Activated naive CD8-positive, alpha-beta T cell treated with anti-CD3 and anti-CD28 coated beads for 36 hours (primary cell): Measurements from ENCODE around the gene ATXN8OS. TPM values are rescaled to one million over a fixed set of nuclear protein-coding genes. Genes with fewer than 3 reads are reported as not detected.
A peak's percentile ranks its signal among the peaks of the same experiment; 100 is the strongest.
"Not testable (repeated sequence)": the region's sequence is repeated elsewhere in the genome, so short reads cannot be mapped to it uniquely, and the experiment has no call there.

Source experiments
- DNase-seq: peaks from one replicate; pipeline ENCODE4 v3.0.0; 2021
- H3K27ac Mint-ChIP-seq: one replicate; pipeline ENCODE4 v1.8.0; 2022; ENCODE audit warnings: mild to moderate bottlenecking, moderate library complexity, mixed read lengths
- H3K27me3 Mint-ChIP-seq: one replicate; pipeline ENCODE4 v1.8.0; 2022; ENCODE audit warnings: mild to moderate bottlenecking, mixed read lengths
- H3K36me3 Mint-ChIP-seq: one replicate; pipeline ENCODE4 v1.8.0; 2021; ENCODE audit warnings: mild to moderate bottlenecking, mixed read lengths
- H3K4me1 Mint-ChIP-seq: one replicate; pipeline ENCODE4 v1.8.0; 2021; ENCODE audit warnings: mixed read lengths
- H3K4me3 Mint-ChIP-seq: one replicate; pipeline ENCODE4 v1.8.0; 2022; ENCODE audit warnings: mild to moderate bottlenecking, moderate library complexity, mixed read lengths
- H3K9me3 Mint-ChIP-seq: one replicate; pipeline ENCODE4 v1.8.0; 2022; ENCODE audit warnings: mixed read lengths
- total RNA-seq, 2 experiments: library from RNA; stranded (reverse); gene quantifications; one replicate each; pipeline ENCODE4 v1.2.3, GENCODE V29; 2021

The ATXN8OS gene
- not detected for total RNA-seq

- peaks cover 3% of the 10 kb centered on the region for H3K27me3 Mint-ChIP-seq
- no peak within 1 kb of the TSS for H3K27ac Mint-ChIP-seq
- H3K9me3 Mint-ChIP-seq: peaks cover 3% of the 10 kb centered on the region
- DNase-seq: peak; percentile 0
- no peaks in the 10 kb centered on the region for H3K36me3 Mint-ChIP-seq
- no peak within 1 kb of the TSS for H3K4me3 Mint-ChIP-seq
- H3K4me1 Mint-ChIP-seq: no peaks in the 10 kb centered on the region
These were observed at the start of gene ATXN8OS for GRCh38 chr13:70107498-70108281. ATXN8OS (plus strand) TSS chr13:70107826.

GRCh38 chr13:70080012-70080411, 27.6 kb upstream of the ATXN8OS start:
- Mint-ChIP-seq H3K9me3 (peaks cover 6% of the 10 kb centered on the region), H3K27ac (no peak overlapping the region), H3K4me3 (no peak overlapping the region), H3K27me3 (no peaks in the 10 kb centered on the region), H3K36me3 (no peaks in the 10 kb centered on the region), H3K4me1 (no peaks in the 10 kb centered on the region)
- no peak for DNase-seq

- Mint-ChIP-seq H3K9me3 (peaks cover 8% of the 10 kb centered on the region), H3K27ac (no peak overlapping the region), H3K4me1 (no peaks in the 10 kb centered on the region), H3K36me3 (no peaks in the 10 kb centered on the region), H3K4me3 (no peak overlapping the region), H3K27me3 (no peaks in the 10 kb centered on the region)
- no peak for DNase-seq
These were observed 20.4 kb upstream of the ATXN8OS start for GRCh38 chr13:70087247-70087646.

- Mint-ChIP-seq H3K9me3 (peaks cover 8% of the 10 kb centered on the region), H3K27me3 (no peaks in the 10 kb centered on the region), H3K4me3 (no peak overlapping the region), H3K4me1 (no peaks in the 10 kb centered on the region), H3K27ac (no peak overlapping the region), H3K36me3 (no peaks in the 10 kb centered on the region)
- no peak for DNase-seq
These were observed 18.7 kb upstream of the ATXN8OS start for GRCh38 chr13:70088926-70089325.

GRCh38 chr13:70090036-70090723, 17.4 kb upstream of the ATXN8OS start:
- Mint-ChIP-seq H3K27ac (no peak overlapping the region), H3K4me1 (no peaks in the 10 kb centered on the region), H3K9me3 (peaks cover 6% of the 10 kb centered on the region), H3K4me3 (no peak overlapping the region), H3K27me3 (no peaks in the 10 kb centered on the region), H3K36me3 (no peaks in the 10 kb centered on the region)
- no peak for DNase-seq

- Mint-ChIP-seq H3K27me3 (no peaks in the 10 kb centered on the region), H3K27ac (no peak overlapping the region), H3K4me1 (no peaks in the 10 kb centered on the region), H3K9me3 (no peaks in the 10 kb centered on the region), H3K36me3 (no peaks in the 10 kb centered on the region), H3K4me3 (no peak overlapping the region)
- DNase-seq: no peak
These were observed 9.0 kb upstream of the ATXN8OS start for GRCh38 chr13:70098669-70099068.

GRCh38 chr13:70104481-70104880, 3.1 kb upstream of the ATXN8OS start:
- no peak for DNase-seq
- H3K4me3 Mint-ChIP-seq: no peak overlapping the region
- no peak overlapping the region for H3K27ac Mint-ChIP-seq
- H3K9me3 Mint-ChIP-seq: no peaks in the 10 kb centered on the region
- H3K36me3 Mint-ChIP-seq: no peaks in the 10 kb centered on the region
- H3K4me1 Mint-ChIP-seq: no peaks in the 10 kb centered on the region
- H3K27me3 Mint-ChIP-seq: peaks cover 3% of the 10 kb centered on the region

- H3K36me3 Mint-ChIP-seq: no peaks in the 10 kb centered on the region
- H3K9me3 Mint-ChIP-seq: peaks cover 3% of the 10 kb centered on the region
- no peak overlapping the region for H3K4me3 Mint-ChIP-seq
- no peak for DNase-seq
- H3K27ac Mint-ChIP-seq: no peak overlapping the region
- H3K4me1 Mint-ChIP-seq: no peaks in the 10 kb centered on the region
- H3K27me3 Mint-ChIP-seq: peaks cover 3% of the 10 kb centered on the region
These were observed 515 bp upstream of the ATXN8OS start for GRCh38 chr13:70107125-70107497.

- Mint-ChIP-seq H3K4me1 (no peaks in the 10 kb centered on the region), H3K4me3 (no peak within 1 kb of the TSS)
- DNase-seq: no peak
These were observed 905 bp downstream of the ATXN8OS start, which contains the start of gene KLHL1 for GRCh38 chr13:70108356-70109105. KLHL1 (minus strand) TSS chr13:70108452; CDS start chr13:70107699, 753 bp downstream.

GRCh38 chr13:70117338-70117905, 9.8 kb downstream of the ATXN8OS start:
- H3K27me3 Mint-ChIP-seq: no peaks in the 10 kb centered on the region
- no peak overlapping the region for H3K27ac Mint-ChIP-seq
- H3K4me3 Mint-ChIP-seq: no peak overlapping the region
- H3K36me3 Mint-ChIP-seq: no peaks in the 10 kb centered on the region
- DNase-seq: no peak
- no peaks in the 10 kb centered on the region for H3K4me1 Mint-ChIP-seq
- peaks cover 4% of the 10 kb centered on the region for H3K9me3 Mint-ChIP-seq

More at GRCh38 chr13:70108356-70109105, 905 bp downstream of the ATXN8OS start, which contains the start of gene KLHL1:
- no peak within 1 kb of the TSS for H3K27ac Mint-ChIP-seq
- no peaks in the 10 kb centered on the region for H3K36me3 Mint-ChIP-seq
- H3K27me3 Mint-ChIP-seq: peaks cover 3% of the 10 kb centered on the region
- peaks cover 3% of the 10 kb centered on the region for H3K9me3 Mint-ChIP-seq

- H3K27ac Mint-ChIP-seq: no peak overlapping the region
- no peak for DNase-seq
- no peaks in the 10 kb centered on the region for H3K27me3 Mint-ChIP-seq
- peaks cover 1% of the 10 kb centered on the region for H3K9me3 Mint-ChIP-seq
- H3K36me3 Mint-ChIP-seq: no peaks in the 10 kb centered on the region
- H3K4me3 Mint-ChIP-seq: no peak overlapping the region
- H3K4me1 Mint-ChIP-seq: no peaks in the 10 kb centered on the region
These were observed 18.1 kb downstream of the ATXN8OS start for GRCh38 chr13:70125693-70126092.

GRCh38 chr13:70128098-70128497, 20.5 kb downstream of the ATXN8OS start:
- Mint-ChIP-seq H3K4me3 (no peak overlapping the region), H3K27me3 (no peaks in the 10 kb centered on the region), H3K36me3 (no peaks in the 10 kb centered on the region), H3K4me1 (no peaks in the 10 kb centered on the region), H3K27ac (no peak overlapping the region), H3K9me3 (peaks cover 2% of the 10 kb centered on the region)
- no peak for DNase-seq

- H3K27me3 Mint-ChIP-seq, H3K27ac Mint-ChIP-seq, H3K36me3 Mint-ChIP-seq, H3K4me1 Mint-ChIP-seq, H3K9me3 Mint-ChIP-seq, DNase-seq, H3K4me3 Mint-ChIP-seq: not testable (repeated sequence)
These were observed 35.0 kb downstream of the ATXN8OS start for GRCh38 chr13:70142658-70143057.

- Mint-ChIP-seq H3K9me3 (peaks cover 3% of the 10 kb centered on the region), H3K4me1 (no peaks in the 10 kb centered on the region), H3K27ac (no peak overlapping the region), H3K36me3 (no peaks in the 10 kb centered on the region), H3K4me3 (no peak overlapping the region), H3K27me3 (no peaks in the 10 kb centered on the region)
- DNase-seq: no peak
These were observed 54.5 kb downstream of the ATXN8OS start for GRCh38 chr13:70162141-70162540.

- DNase-seq: no peak
- H3K27me3 Mint-ChIP-seq: no peaks in the 10 kb centered on the region
- H3K36me3 Mint-ChIP-seq: no peaks in the 10 kb centered on the region
- H3K27ac Mint-ChIP-seq: no peak overlapping the region
- no peaks in the 10 kb centered on the region for H3K4me1 Mint-ChIP-seq
- peaks cover 6% of the 10 kb centered on the region for H3K9me3 Mint-ChIP-seq
- no peak overlapping the region for H3K4me3 Mint-ChIP-seq
These were observed 63.1 kb downstream of the ATXN8OS start for GRCh38 chr13:70170689-70171088.
